Activated T-cell treated with anti-CD3 and anti-CD28 coated beads for 48 hours (primary cell): Measurements from ENCODE around the gene ANTXR2.
A peak's percentile ranks its signal among the peaks of the same experiment; 100 is the strongest.

ENCODE experiments used
- DNase-seq: peaks from one replicate; pipeline ENCODE4 v3.0.0-alpha.2; 2020; ENCODE audit warnings: low read depth

ANTXR2 gene

DNA sequence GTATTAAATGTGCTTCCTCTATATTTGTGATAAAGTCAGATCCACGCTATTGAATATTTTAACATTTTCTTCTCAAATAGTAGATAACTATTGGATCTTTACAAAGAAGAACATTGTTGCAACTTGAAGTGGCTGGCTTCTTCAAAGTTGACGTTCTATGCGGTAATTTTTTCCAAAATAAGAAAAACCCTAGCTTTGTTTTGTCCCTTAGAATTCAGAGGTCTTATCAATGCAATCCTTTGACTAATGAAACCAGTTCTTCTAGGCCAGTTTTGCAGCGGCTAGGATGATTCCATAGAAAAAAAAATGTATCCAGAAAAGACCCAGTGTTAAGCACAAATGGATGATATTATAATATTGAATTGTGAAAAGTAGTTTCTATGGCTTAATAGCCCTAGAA lies 89.6 kb downstream of the ANTXR2 start:
- DNase-seq, result no peak

DNA sequence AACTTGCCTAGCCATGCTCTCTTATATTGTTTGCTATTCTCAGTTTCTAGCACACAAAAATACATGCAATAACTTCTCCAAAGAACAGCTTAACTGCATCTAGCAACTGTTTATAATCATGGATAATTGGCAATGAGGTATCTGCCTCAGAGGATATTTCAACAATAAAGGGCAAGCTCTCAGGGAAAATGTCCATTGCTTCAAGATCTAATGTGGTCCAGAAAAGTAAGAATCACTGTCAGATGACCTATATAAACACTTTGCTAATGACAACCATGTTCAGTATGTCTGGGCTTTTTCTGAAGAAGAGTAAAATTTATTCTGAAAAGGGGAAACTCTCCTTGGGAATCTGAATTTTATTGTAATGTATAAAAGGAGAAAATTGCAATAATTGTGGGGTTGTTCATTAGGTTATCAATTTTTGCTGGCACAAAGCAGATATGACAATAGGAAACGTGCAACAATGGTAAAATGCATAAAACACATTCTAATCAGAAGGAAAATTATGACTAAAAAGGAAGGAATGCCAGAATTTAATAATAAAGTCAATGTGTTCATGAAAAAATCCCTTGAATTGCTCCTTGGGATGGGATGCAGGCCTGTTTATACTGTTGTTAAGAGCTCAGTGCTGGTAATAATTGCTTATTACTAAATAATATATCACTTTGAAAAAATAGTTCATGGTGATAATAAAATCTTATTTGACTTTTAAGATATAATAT lies 90.3 kb downstream of the ANTXR2 start:
- no peak for DNase-seq

DNA sequence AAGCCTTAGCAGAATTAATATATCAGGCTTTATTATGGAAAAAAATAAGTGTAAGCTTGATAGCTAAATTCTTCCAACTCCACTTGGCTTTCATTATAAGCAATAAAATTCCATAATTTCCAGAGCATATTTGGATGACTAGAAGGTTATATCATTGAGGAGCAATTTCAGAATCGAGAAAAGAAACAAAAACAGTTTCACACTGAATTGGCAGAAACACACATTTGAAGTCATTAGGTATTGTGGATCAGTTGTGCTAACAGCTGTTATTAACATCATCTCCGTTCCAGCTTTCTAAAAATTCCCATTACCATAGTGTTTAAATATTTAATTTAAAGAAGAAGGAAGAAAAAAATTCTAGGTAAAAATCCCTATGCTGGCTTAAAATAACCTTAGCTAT lies 92.6 kb downstream of the ANTXR2 start:
- DNase-seq, result no peak

DNA sequence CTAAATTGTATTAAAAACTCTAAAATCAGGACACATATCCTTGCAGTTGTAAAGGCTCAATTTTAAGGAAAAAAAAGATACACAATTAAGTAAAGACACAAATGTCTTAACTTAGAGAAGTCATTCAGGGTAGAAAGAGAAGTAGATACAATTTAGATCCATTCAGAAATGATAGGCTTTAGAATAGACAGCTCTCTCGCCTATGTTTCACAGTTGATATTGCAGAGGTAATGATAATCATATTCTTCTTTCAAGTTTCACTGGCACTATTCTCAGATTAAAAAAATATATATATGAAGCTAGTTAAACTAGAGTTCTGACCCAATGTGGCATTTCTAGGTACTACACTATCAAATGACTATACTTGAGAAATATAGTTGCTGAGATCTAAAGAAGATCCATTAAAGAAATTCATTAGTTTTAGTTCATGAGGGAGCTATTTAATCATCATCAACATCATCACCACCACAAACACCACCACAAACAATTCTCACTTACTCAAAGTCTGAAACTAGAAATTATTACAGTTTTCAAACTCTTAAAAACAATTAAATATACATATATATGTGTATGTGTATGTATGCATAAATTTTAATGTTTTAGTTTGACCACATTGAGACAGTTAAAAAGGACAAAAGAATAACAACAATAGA lies 93.1 kb downstream of the ANTXR2 start:
- DNase-seq, result no peak

DNA sequence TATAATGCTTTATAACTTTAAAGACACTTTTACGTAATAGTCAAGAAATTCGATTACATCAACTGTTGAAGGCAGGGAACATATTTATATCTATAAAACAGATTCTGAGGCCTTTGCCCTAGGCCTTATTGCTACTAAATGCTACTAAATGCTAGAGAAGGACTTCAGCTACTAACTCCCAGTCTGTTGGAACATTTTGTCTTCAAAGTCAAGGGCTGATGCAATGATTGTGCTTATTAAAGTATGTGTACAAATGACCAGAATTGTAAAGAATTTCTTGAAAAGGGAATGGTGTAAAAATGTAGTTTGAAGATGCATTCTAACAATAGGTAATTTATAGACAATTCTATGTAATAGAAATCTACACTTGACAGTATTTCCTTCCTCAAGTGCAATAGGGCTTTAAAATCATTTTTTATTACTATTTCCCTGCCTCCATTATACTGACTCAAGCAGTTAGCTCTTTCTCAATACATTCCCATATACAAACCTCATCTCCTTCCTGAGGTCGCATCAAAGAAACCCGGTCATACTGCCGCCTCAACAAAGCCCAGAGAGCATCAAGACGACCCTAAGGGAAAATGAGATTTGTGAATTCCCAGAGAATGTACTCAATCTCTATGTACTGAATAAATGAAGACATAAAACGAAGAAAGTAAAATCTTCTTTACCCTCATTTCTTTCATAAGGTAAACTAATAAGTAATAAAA lies 95.7 kb downstream of the ANTXR2 start:
- DNase-seq, result no peak

DNA sequence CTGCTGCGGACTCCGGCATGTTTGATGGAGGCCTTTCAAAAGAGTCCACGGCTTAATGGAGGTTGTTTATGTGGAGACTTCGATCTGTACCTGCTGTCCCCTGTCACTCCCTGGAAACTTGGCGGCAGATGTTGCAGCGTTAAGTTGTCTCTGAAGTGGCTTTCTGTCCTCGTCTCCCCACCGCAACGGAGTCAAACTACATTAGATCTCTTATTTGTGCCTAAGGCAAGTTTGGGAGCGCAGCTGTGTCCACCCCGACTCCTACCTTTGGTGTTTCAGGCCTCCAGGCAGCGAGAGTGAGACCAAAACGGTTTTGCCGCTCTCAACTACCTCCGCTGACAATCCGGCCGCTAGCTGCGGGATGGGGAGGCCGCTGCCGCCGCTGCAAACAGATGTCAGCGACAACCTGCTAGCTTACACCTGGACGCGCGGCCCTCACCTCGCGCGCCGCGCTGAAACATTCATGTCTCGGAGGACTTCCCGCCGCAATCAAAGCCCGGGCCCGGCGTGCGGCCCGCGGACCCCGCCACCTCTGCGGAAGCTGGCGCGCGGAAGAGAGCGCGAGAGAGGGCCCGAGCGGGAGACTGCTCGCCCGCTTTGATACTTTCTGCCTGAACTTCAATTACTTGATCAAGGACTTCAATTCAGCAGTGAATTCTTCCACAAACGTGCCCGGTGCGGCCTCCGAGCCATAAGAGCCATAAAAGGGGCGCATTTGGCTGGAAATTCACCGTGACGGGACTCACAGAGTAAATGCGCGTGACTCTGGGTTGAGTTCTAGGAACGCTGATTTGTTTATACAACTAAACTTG lies 108.4 kb downstream of the ANTXR2 start:
- no peak for DNase-seq

DNA sequence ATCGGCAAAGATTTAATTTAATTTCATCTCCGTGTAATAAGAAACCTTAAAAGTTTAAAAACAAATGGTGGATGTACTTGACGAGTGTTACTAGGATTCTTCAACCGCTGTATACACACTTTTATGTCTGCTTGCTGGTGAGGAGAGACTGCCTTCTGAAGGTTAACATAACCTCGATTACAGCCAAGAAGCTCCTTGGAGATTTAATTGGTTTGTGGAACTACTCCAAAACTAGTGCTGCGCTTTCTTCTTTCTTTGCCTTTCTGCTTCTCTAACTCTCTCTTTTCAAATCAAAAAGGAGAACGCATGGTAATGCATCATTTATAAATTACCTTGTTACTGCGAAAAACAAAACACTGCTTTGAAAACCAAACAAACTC lies 109.0 kb downstream of the ANTXR2 start:
- DNase-seq, result no peak

DNA sequence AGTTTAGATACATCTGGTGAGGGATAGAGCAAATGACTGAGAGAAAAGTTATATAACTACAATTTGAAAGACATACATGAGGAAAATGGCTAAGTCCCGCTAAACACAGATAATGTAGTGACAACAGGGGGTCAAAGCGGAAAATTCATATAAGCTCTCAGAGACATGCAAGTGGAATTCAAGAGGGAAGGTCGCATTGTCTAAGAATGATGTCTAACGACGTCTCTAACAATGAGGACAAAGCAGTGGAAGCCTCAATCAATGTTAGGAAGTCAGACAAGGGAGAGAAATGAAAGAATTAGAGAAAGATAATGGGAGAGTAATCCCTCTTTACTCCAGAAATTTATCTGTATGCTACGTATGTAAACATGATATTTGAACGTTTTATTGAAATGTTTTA lies 113.4 kb downstream of the ANTXR2 start:
- no peak for DNase-seq

DNA sequence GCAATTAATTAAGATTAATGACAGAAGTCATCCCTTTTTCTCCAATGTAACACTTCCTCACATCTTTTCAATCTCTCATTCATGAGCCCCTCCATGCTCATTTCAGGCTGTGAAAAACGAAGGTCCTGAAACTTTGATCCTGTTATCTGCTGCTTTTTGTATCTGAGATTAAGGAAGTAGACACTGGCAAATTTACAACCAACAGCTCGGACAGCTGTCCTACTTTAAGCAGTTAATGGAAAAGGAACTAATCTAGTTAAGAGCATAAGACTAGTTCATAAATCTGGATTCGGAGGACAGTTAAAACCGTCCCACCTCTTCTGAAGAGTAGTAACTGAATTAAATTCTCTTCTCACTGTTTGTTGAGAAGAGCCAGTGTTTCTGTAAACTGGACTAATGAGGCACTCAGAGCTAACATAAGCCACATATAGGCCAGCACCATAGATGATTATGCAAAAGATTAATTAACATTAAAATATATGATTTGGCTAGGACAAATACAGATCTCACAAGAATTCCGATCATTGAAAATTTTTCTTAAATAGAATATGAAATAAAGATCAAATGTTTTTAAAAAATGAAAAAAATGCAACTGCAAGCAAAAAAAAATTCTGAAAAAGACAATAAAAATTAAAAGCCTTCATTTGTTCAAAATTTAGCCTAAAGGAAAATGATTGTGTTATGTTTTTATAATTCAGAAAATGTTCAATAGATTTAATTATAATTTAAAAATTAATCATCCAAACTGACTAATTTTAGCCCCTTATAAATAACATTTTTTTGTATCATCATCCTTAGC lies 114.4 kb downstream of the ANTXR2 start:
- no peak for DNase-seq

DNA sequence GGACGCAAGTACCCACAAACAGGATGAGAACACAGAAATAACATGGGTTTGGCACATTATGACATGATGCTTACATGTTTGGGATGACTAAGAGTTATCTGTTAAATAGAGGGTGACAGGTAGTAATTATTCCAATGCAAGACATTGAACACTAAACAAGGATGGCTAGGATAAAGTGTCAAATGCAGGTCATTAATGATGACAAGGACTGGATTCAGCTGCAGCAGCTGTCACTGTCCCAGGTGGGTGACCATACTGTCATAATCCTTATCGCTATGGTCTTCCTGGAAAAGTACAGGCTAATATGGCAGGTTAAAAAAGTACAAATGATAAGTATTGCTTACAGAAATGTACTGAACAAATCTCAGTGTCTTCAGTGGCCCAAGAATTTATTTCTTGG lies 123.9 kb downstream of the ANTXR2 start:
- no peak for DNase-seq

DNA sequence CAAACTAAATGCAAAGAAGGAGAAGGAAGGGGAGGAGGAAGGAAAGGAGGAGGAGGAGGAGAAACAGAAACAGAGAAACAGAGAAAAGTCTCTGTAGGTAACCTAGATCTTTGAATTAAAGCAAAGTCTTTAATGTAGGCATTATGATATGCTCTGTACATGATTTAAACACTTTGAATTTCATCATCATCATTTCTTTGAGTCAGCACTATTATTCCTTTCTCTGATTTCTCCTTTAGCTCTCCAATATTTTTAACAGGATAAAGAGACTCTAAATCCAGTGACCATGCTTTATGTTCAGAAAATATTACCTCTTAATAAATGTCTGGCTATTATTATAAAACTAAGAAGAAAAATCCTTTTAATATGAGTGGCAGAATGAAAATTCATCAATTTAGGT lies 124.3 kb downstream of the ANTXR2 start:
- DNase-seq, result no peak

DNA sequence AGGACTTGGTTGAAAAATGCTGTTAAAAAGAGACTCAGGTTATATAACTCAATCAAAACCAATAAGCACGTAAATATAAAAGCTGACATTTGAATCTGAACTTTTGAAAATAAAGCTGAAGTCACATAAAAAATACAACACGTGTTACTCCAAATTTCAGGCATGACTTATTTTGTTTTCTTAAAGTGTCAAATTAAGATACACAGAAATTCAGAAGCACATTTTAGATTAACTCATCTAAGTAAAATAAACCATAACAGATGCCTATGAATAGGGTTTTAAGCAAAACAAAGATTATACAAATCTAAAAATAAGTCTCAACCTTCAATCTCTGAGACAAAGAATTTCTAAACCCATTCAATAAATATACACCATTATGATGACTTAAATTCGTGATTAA lies 124.8 kb downstream of the ANTXR2 start:
- no peak for DNase-seq

DNA sequence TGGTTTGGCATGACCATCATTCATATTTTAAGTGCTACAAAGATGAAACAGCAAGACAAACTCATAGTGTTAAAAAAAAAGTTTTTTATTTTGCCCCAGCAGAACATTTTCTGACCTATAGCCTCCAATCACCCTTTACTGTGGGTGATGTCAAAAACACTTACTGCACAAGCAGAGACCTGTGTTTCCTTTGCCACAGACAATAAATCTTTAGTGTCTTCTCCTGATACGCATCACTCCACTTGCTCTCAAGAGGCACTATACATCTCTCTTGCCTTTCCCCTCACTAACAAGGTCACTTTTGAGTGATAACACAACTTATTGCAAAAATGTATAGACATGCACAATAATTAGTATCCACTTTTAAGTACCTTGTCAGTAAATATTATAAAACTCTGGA lies 125.6 kb downstream of the ANTXR2 start:
- no peak for DNase-seq

DNA sequence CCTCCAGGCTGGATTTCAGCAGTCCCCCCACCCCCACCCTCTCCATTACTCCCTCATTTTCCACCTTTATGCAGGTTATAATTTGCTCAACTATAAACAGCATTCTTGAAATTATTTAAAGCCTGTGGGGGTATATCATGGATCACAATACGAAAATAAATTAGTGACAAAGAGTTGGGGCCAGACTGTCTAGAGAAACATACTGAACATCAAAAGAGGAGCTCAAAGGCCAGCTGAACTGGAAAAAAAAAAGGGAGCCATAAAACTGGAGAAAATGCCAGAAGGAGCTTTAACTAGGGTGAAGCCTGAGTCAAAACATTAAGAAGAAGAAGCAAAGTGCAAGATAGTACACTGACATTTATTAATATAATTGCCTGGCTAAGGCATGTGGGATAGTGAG lies 137.8 kb downstream of the ANTXR2 start:
- DNase-seq, result no peak

DNA sequence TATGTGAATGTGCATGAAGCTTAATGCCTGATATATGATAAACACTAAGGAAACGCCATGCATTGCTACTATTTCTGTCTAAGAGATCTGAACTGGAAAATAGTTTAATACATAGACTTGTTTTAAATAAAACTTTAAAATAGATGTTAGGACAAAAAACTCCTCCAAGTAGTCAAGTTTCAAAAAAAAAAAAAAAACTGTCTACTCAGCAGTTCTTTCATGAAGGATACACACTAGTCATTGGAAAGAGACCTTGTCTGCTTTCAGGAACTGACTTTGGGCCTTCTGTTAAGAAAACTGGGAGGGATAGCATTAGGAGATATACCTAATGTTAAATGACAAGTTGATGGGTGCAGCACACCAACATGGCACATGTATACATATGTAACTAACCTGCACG lies 138.4 kb downstream of the ANTXR2 start:
- no peak for DNase-seq

DNA sequence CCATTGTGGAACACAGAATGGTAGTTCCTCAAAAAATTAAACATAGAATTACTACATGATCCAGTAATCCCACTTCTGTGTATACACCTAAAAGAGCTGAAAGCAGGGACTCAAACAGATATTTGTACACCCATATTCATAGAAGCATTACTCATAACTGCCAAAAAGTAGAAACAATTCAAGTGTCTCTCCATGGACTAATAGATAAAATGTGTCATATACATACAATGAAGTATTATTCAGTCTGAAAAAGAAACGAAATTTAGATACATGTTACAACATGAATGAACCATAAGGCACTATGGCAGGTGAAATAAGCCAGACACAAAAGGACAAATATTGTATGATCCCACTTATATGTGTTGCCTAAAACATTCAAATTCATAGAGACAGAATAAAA lies 145.1 kb downstream of the ANTXR2 start:
- DNase-seq, result no peak

DNA sequence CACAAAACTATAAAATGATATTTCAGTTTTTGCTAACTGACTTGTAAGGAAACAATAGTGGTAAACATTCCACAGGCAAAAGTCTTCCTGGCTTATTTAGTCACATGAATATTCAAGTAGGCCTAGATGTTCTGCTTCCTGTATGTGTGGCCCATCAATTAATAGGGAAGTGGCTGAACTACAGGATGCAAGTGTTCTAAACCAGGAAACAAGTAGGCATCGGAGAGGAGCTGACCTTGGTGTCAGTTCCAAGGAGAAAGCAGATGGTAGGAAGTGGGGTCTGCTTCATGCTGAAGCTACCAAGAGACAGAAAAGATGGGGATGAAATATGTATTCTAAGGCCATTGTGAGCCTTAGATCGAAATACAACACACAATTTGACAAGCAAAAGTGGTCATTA lies 149.7 kb downstream of the ANTXR2 start:
- DNase-seq, result no peak

DNA sequence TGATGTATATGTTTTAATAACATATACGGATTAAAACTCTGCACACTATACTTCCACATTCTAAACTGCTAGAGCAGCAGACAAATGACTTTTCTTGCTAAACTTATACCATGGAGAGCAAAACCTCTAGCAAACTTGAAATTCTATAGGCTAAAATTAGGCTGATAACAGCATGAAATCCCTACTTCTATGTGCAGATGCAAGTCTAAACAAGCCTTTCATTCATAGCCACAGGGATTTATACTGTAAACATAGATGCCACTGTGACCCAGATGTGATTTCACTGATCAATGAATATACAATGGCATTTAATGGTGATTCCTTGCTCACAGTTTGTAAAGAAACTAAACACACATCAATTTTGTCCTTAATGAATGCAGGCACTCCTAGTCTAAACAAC lies 151.0 kb downstream of the ANTXR2 start:
- no peak for DNase-seq

DNA sequence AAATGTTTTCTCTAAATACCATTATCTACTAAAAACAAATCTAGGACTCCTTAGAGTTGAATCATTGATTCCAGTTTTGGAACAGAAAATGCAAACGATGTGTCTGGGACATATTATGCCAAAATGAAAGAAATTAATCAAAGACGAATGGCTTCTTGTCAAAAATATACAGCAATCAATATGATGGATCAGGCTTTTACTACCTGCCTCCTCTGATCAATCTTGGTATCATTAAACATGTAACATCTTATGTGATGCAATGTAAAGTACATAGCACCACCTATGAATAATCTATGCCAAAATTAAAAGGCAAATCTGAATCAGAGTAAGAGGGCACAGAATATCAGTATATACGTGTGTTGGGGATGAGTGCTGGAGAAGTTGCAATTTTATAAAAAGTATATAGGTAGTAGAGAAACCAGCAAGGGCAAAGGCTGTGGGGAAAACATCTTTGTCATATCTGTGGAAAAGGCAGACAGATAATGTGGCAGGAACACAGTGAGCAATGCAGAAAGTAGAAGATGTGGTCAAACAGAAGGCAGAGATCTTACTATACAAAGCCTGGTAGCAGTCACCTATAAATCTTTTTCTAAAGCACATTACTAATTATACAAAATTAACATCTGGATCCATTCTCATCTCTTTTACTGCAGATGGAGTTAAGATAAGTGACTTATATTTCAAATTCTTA lies 152.7 kb downstream of the ANTXR2 start:
- no peak for DNase-seq

DNA sequence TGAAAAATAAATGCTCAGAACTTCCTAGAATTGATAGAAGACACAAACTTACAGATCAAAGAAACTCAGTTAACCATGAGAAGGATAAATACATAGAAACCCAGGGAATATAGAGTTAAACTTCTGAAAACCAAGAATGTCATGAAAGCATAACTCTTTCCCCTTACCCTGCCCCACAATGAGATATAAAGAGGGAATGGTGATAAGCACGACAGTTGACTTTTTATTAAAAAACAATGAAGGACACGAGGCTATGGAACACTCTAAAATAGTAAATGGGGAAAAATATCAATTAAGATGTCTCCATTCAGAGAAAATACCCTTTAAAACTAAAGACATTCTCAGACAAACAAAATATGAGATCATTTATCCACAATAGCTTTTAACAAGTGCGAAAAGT lies 154.7 kb downstream of the ANTXR2 start:
- no peak for DNase-seq

DNA sequence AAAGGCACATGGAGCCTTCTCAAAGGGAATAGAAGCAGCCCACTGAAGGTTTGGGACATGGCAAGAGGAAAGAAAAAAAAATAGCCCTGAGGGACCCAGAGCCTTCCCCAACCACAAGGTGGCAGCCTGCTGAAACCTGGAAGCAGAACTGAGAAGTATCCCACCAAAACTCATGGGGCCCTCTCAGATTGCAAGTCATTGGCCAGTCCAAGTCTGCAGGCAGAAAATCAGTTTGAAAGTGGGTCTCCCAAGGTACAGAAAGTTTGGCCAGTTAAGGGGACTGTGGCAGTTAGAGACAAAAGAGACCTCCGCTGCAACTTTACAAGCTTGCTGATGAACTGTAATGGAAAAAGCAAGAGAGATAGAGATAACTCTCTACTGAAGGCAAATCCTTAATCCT lies 155.8 kb downstream of the ANTXR2 start:
- DNase-seq, result peak; percentile 30
